ENCODE results near the gene OR56A1.

OR56A1 gene

DNA sequence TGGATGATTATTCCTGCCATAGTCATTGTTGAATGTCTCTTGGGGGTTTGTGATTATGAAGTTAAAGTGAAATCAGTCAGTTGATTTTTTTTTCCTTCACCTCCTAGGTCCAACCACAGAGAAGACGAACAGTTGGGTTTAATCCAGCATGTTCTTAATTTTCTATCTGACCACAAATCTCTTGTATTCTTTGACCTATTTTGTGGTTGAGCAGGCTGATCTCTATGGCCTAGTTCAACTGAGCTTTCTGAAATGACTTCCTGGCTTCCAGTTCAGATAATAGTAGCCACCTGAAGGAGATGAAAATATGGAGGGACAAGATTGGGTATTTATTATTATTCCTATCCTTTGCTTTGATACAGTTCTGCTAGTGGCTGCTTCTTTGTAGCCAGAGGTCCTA, 57.0 kb downstream of the OR56A1 start:
- CTCF ChIA-PET: interaction anchor here (1.2 kb wide), 1 partner anchor 10 kb away, joined by 3 read pairs; no protein-coding TSS in a partner anchor
- POLR2A ChIA-PET: no interaction called here
- TF ChIP-seq, protein P1, sequence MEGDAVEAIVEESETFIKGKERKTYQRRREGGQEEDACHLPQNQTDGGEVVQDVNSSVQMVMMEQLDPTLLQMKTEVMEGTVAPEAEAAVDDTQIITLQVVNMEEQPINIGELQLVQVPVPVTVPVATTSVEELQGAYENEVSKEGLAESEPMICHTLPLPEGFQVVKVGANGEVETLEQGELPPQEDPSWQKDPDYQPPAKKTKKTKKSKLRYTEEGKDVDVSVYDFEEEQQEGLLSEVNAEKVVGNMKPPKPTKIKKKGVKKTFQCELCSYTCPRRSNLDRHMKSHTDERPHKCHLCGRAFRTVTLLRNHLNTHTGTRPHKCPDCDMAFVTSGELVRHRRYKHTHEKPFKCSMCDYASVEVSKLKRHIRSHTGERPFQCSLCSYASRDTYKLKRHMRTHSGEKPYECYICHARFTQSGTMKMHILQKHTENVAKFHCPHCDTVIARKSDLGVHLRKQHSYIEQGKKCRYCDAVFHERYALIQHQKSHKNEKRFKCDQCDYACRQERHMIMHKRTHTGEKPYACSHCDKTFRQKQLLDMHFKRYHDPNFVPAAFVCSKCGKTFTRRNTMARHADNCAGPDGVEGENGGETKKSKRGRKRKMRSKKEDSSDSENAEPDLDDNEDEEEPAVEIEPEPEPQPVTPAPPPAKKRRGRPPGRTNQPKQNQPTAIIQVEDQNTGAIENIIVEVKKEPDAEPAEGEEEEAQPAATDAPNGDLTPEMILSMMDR (IDR thresholded peaks at IDR 0.05; ENCODE audit: control extremely low read depth, extremely low read depth, low read depth, missing control alignments): no peak
- no peak for DNase-seq (ENCODE audit: extremely low spot score)

Measured in GM10248 (cell line).